Forelimb muscle (tissue), 1 donor: ENCODE results near the gene LCE2C. TPM values are rescaled to one million over a fixed set of nuclear protein-coding genes. Genes with fewer than 3 reads are reported as not detected.
"Not testable (repeated sequence)": the region's sequence is repeated elsewhere in the genome, so short reads cannot be mapped to it uniquely, and the experiment has no call there.

Experiments used
- DNase-seq: peaks from one replicate; pipeline ENCODE4 v3.0.0-alpha.2; 2013; ENCODE audit warnings: low read depth
- polyA plus RNA-seq: library from polyadenylated mRNA; unstranded; fragments of 120-200 nt; gene quantifications from one replicate; pipeline ENCODE4 v1.2.1, GENCODE V29; 2013; ENCODE audit not compliant: insufficient read length

Gene LCE2C
- not detected for polyA plus RNA-seq

- DNase-seq: not testable (repeated sequence)
These were observed at the start of gene LCE2C for GRCh38 chr1:152674983-152675382. Gene LCE2C (plus strand): TSS chr1:152675279. CDS start chr1:152676016, 737 bp downstream.

GRCh38 chr1:152626744-152627143 is 48.3 kb upstream of the LCE2C start:
- DNase-seq: no peak

GRCh38 chr1:152630596-152630995 is 44.5 kb upstream of the LCE2C start:
- DNase-seq: no peak

GRCh38 chr1:152640351-152640750 is 34.7 kb upstream of the LCE2C start:
- DNase-seq: no peak

GRCh38 chr1:152643945-152644344 is 31.1 kb upstream of the LCE2C start:
- DNase-seq: no peak

- DNase-seq: no peak
These were observed 29.9 kb upstream of the LCE2C start for GRCh38 chr1:152645146-152645545.

- no peak for DNase-seq
These were observed 28.4 kb upstream of the LCE2C start for GRCh38 chr1:152646656-152647055.

GRCh38 chr1:152654110-152654509 is 21.0 kb upstream of the LCE2C start:
- no peak for DNase-seq

- DNase-seq: no peak
These were observed 18.6 kb upstream of the LCE2C start for GRCh38 chr1:152656459-152656858.

GRCh38 chr1:152657677-152658076 is 17.4 kb upstream of the LCE2C start:
- DNase-seq: no peak

- DNase-seq: no peak
These were observed 16.4 kb upstream of the LCE2C start for GRCh38 chr1:152658649-152659048.

GRCh38 chr1:152663098-152663497 is 12.0 kb upstream of the LCE2C start, which contains the start of gene LCE2D:
Gene LCE2D (plus strand): TSS chr1:152663380. CDS start chr1:152664106, 726 bp downstream.
- DNase-seq: no peak

GRCh38 chr1:152666171-152666570 is 8.9 kb upstream of the LCE2C start:
- not testable (repeated sequence) for DNase-seq

GRCh38 chr1:152667648-152668047 is 7.4 kb upstream of the LCE2C start:
- DNase-seq: no peak

- no peak for DNase-seq
These were observed 2.1 kb upstream of the LCE2C start for GRCh38 chr1:152673016-152673415.

GRCh38 chr1:152679459-152679858 is 4.4 kb downstream of the LCE2C start:
- peak; percentile 22 for DNase-seq

- no peak for DNase-seq
These were observed 6.5 kb downstream of the LCE2C start for GRCh38 chr1:152681616-152682015.

GRCh38 chr1:152683846-152684245 is 8.8 kb downstream of the LCE2C start:
- DNase-seq: no peak

GRCh38 chr1:152685823-152686222 is 10.7 kb downstream of the LCE2C start, which contains the start of gene LCE2B:
Gene LCE2B (plus strand): TSS chr1:152686123. CDS start chr1:152686844, 721 bp downstream.
- DNase-seq: not testable (repeated sequence)

GRCh38 chr1:152697701-152698600 is 22.9 kb downstream of the LCE2C start, which contains the start of gene LCE2A:
Gene LCE2A (plus strand): TSS chr1:152698345. CDS start chr1:152698902, 557 bp downstream.
- no peak for DNase-seq

- DNase-seq: no peak
These were observed 24.7 kb downstream of the LCE2C start for GRCh38 chr1:152699746-152700145.

GRCh38 chr1:152707860-152708259 is 32.8 kb downstream of the LCE2C start, which contains the start of gene LCE4A:
Gene LCE4A (plus strand): TSS chr1:152708160. CDS start chr1:152709076, 916 bp downstream.
- DNase-seq: no peak

GRCh38 chr1:152718238-152718637 is 43.2 kb downstream of the LCE2C start:
- DNase-seq: no peak
